Karpas-422 (cell line): ENCODE results near the gene CDK14. TPM values are rescaled to one million over a fixed set of nuclear protein-coding genes. Genes with fewer than 3 reads are reported as not detected.
A peak's percentile ranks its signal among the peaks of the same experiment; 100 is the strongest.

Source experiments
- DNase-seq: peaks from one replicate; pipeline ENCODE4 v3.0.0-alpha.2; 2015
- H2AFZ ChIP-seq: fragments of 200-600 bp; sonication (generic); 2 replicates; pipeline ENCODE4 v1.6.1; 2014; ENCODE audit warnings: antibody characterized with exemption, low read length, mixed read lengths
- H3K27ac ChIP-seq: fragments of 200-600 bp; sonication (generic); 2 replicates; pipeline ENCODE4 v1.5.1; 2014; ENCODE audit warnings: mild to moderate bottlenecking, low read length, moderate library complexity
- H3K27me3 ChIP-seq: fragments of 200-600 bp; sonication (generic); 2 replicates; pipeline ENCODE4 v1.6.1; 2014; ENCODE audit warnings: low read length, mixed read lengths
- H3K36me3 ChIP-seq: fragments of 200-600 bp; sonication (generic); 2 replicates; pipeline ENCODE4 v1.6.1; 2014; ENCODE audit warnings: low read length, mixed read lengths; ENCODE audit not compliant: insufficient read depth
- H3K4me1 ChIP-seq: fragments of 200-600 bp; sonication (generic); 2 replicates; pipeline ENCODE4 v1.6.1; 2014; ENCODE audit warnings: mild to moderate bottlenecking, low read length, mixed read lengths
- H3K4me2 ChIP-seq: fragments of 200-600 bp; sonication (generic); 2 replicates; pipeline ENCODE4 v1.6.1; 2014; ENCODE audit warnings: low read length, low read depth, mild to moderate bottlenecking; ENCODE audit not compliant: poor library complexity, severe bottlenecking
- H3K4me3 ChIP-seq: fragments of 200-600 bp; sonication (generic); 2 replicates; pipeline ENCODE4 v1.5.1; 2014; ENCODE audit warnings: mild to moderate bottlenecking, antibody characterized with exemption, low read length, mixed read lengths
- H3K79me2 ChIP-seq: fragments of 200-600 bp; sonication (generic); 2 replicates; pipeline ENCODE4 v1.6.1; 2014; ENCODE audit warnings: mild to moderate bottlenecking, low read length, mixed read lengths
- H3K9ac ChIP-seq: fragments of 200-600 bp; sonication (generic); 2 replicates; pipeline ENCODE4 v1.6.0; 2014; ENCODE audit warnings: low read length
- H3K9me2 ChIP-seq: fragments of 200-600 bp; sonication (generic), shearing (Covaris generic); replicated peaks from 2 replicates; pipeline ENCODE4 v1.6.0; 2014; ENCODE audit warnings: mild to moderate bottlenecking, low read length, moderate library complexity; ENCODE audit not compliant: insufficient read depth
- H3K9me3 ChIP-seq: fragments of 300-700, 200-600 bp; sonication (generic); 2 replicates; pipeline ENCODE4 v1.6.1; 2014; ENCODE audit warnings: low read length, mixed read lengths
- H4K20me1 ChIP-seq: fragments of 200-600 bp; sonication (generic); 2 replicates; pipeline ENCODE4 v1.6.1; 2014; ENCODE audit warnings: mild to moderate bottlenecking, antibody characterized with exemption, low read length, low read depth; ENCODE audit not compliant: insufficient read depth
- total RNA-seq: library from RNA; depleted of rRNA; stranded (reverse); fragments of >200 nt; shearing (Covaris generic); gene quantifications from 2 replicates; pipeline ENCODE4 v1.2.3, GENCODE V29; 2014; ENCODE audit warnings: low replicate concordance

CDK14 gene
- total RNA-seq, 1 experiment from 2014 or later = 121 TPM

DNA sequence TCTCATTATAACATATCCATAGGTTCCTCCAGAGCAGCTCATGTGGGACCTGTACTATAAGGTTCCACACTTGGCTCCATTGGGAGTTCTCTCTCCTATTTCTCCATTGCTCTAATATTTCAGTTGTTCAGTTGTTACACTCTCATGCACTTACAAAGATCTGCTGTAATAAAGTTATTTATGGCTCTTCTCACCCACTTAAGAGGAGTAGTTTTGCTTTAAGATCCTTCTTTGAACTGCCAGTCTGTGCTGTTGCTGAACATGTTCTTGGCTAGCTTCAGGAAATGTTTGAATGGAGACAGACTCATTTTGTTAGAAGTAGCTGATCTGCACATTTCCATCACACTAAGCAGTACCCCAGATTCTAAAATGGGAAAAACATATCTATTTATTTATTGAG, 250.1 kb downstream of the CDK14 start:
- peak overlapping the region; percentile 36 for H3K27ac ChIP-seq
- H3K9me3 ChIP-seq = no peaks in the 10 kb centered on the region
- no peaks in the 10 kb centered on the region for H3K9me2 ChIP-seq
- H3K79me2 ChIP-seq = peaks cover 92% of the 10 kb centered on the region
- no peak overlapping the region for H2AFZ ChIP-seq
- DNase-seq = no peak
- no peaks in the 10 kb centered on the region for H3K36me3 ChIP-seq
- H3K27me3 ChIP-seq = no peaks in the 10 kb centered on the region
- no peak overlapping the region for H3K9ac ChIP-seq
- peaks cover 76% of the 10 kb centered on the region for H3K4me1 ChIP-seq
- H4K20me1 ChIP-seq = no peaks in the 10 kb centered on the region
- no peak overlapping the region for H3K4me3 ChIP-seq
- no peak overlapping the region for H3K4me2 ChIP-seq

DNA sequence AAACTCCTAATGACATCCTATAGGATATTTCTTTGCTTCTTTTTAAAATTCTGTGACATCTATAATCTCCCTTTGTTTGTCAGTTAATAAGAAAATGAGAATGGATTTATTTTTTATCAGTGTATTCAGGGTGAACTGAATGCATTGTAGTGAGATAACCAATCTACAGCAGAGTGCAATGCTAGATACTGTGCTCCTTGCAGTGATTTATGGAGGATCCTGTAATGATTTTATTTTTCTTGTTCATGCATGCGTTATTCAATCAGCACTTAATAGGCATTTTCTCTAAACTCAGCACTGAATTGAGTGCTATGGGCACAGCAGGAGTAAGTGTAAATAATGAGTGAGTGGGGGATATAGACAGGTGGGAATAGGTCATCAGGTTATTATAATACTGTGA, 253.9 kb downstream of the CDK14 start:
- peaks cover 93% of the 10 kb centered on the region for H3K79me2 ChIP-seq
- H3K36me3 ChIP-seq = peaks cover 5% of the 10 kb centered on the region; the same call in 1 of the 2 replicates
- DNase-seq = no peak
- H2AFZ ChIP-seq = no peak overlapping the region
- no peaks in the 10 kb centered on the region for H3K9me3 ChIP-seq
- H3K4me3 ChIP-seq = no peak overlapping the region
- no peak overlapping the region for H3K9ac ChIP-seq
- H3K4me2 ChIP-seq = no peak overlapping the region
- H4K20me1 ChIP-seq = no peaks in the 10 kb centered on the region
- no peaks in the 10 kb centered on the region for H3K9me2 ChIP-seq
- no peaks in the 10 kb centered on the region for H3K27me3 ChIP-seq
- H3K4me1 ChIP-seq = peaks cover 41% of the 10 kb centered on the region
- peak overlapping the region; percentile 57 for H3K27ac ChIP-seq

- H4K20me1 ChIP-seq = no peaks in the 10 kb centered on the region
- peak; percentile 54 for DNase-seq
- peak overlapping the region; percentile 57 for H3K27ac ChIP-seq
- H3K27me3 ChIP-seq = no peaks in the 10 kb centered on the region
- no peak overlapping the region for H3K4me2 ChIP-seq
- H3K36me3 ChIP-seq = peaks cover 5% of the 10 kb centered on the region; the same call in 1 of the 2 replicates
- H3K9me2 ChIP-seq = no peaks in the 10 kb centered on the region
- H3K9ac ChIP-seq = no peak overlapping the region
- peaks cover 94% of the 10 kb centered on the region for H3K79me2 ChIP-seq
- no peak overlapping the region for H3K4me3 ChIP-seq
- H2AFZ ChIP-seq = no peak overlapping the region
- peaks cover 42% of the 10 kb centered on the region for H3K4me1 ChIP-seq
- H3K9me3 ChIP-seq = no peaks in the 10 kb centered on the region
Observed at GRCh38 chr7:90850471-90850870, 254.3 kb downstream of the CDK14 start.

GRCh38 chr7:90853205-90853604, 257.1 kb downstream of the CDK14 start:
- H3K4me3 ChIP-seq = no peak overlapping the region
- no peak overlapping the region for H3K4me2 ChIP-seq
- peak overlapping the region; percentile 6; the same call in 1 of the 2 replicates for H3K27ac ChIP-seq
- H3K36me3 ChIP-seq = peaks cover 5% of the 10 kb centered on the region; the same call in 1 of the 2 replicates
- no peak overlapping the region for H2AFZ ChIP-seq
- no peaks in the 10 kb centered on the region for H3K27me3 ChIP-seq
- H3K9me3 ChIP-seq = no peaks in the 10 kb centered on the region
- H3K9ac ChIP-seq = no peak overlapping the region
- H3K9me2 ChIP-seq = no peaks in the 10 kb centered on the region
- DNase-seq = no peak
- H3K4me1 ChIP-seq = peaks cover 46% of the 10 kb centered on the region
- H4K20me1 ChIP-seq = no peaks in the 10 kb centered on the region
- H3K79me2 ChIP-seq = peaks cover 99% of the 10 kb centered on the region

DNA sequence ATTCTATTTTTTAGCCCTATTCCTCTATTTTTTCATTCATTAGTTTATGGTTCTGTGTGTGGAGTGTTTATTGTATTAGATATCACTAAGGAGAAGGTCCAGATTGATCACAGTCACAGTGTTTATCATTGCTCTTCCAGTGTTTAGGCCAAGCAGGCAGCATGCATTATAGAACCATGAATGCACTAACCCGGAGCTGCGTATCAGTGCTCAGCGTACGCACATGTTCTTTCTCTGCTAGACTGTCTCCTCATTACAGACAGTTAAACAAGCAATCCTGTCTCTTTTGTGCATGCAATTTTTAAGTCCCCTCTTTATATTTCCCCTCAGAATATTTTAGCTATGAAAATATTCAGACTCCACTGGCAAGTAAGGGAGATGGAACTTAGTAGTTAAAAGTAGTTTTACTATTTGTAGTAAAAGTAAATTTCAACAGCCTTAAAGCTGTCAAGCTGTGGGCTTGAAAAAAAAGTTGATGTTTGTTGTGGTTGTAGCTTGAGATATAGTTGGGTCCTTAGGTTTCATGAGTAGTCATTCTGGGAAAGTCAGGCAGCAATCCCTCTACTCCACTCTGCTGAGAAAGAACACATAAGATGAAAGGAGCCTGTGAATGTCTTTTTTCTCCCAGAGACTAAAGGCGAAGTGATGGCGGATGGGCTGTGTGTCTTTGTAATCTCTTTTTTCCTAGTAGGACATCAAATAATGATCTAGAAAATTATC, 260.4 kb downstream of the CDK14 start:
- Histone ChIP-seq H3K9ac (no peak overlapping the region), H3K9me2 (no peaks in the 10 kb centered on the region), H3K27ac (no peak overlapping the region), H3K79me2 (peaks cover 91% of the 10 kb centered on the region), H3K9me3 (no peaks in the 10 kb centered on the region), H3K27me3 (no peaks in the 10 kb centered on the region), H2AFZ (no peak overlapping the region), H3K36me3 (peaks cover 5% of the 10 kb centered on the region; the same call in 1 of the 2 replicates), H3K4me3 (no peak overlapping the region), H3K4me1 (peaks cover 23% of the 10 kb centered on the region), H3K4me2 (no peak overlapping the region), H4K20me1 (no peaks in the 10 kb centered on the region)
- no peak for DNase-seq

GRCh38 chr7:90857603-90858002, 261.5 kb downstream of the CDK14 start:
- Histone ChIP-seq H3K27me3 (no peaks in the 10 kb centered on the region), H4K20me1 (no peaks in the 10 kb centered on the region), H3K79me2 (peaks cover 92% of the 10 kb centered on the region), H3K9ac (no peak overlapping the region), H3K9me3 (no peaks in the 10 kb centered on the region), H3K4me1 (peaks cover 23% of the 10 kb centered on the region), H3K9me2 (no peaks in the 10 kb centered on the region), H3K4me2 (no peak overlapping the region), H2AFZ (no peak overlapping the region), H3K36me3 (peaks cover 5% of the 10 kb centered on the region; the same call in 1 of the 2 replicates), H3K4me3 (no peak overlapping the region), H3K27ac (no peak overlapping the region)
- no peak for DNase-seq

- Histone ChIP-seq H3K79me2 (peaks cover 85% of the 10 kb centered on the region), H3K27ac (no peak overlapping the region), H3K36me3 (peaks cover 8% of the 10 kb centered on the region), H4K20me1 (no peaks in the 10 kb centered on the region), H3K9me3 (no peaks in the 10 kb centered on the region), H3K4me2 (no peak overlapping the region), H3K9me2 (no peaks in the 10 kb centered on the region), H2AFZ (no peak overlapping the region), H3K4me1 (peaks cover 23% of the 10 kb centered on the region), H3K27me3 (no peaks in the 10 kb centered on the region), H3K9ac (no peak overlapping the region), H3K4me3 (no peak overlapping the region)
- DNase-seq = no peak
Observed at GRCh38 chr7:90858546-90858945, 262.4 kb downstream of the CDK14 start.

- H3K9me3 ChIP-seq = no peaks in the 10 kb centered on the region
- DNase-seq = no peak
Observed at GRCh38 chr7:90859521-90859920, 263.4 kb downstream of the CDK14 start.

More at GRCh38 chr7:90859521-90859920, 263.4 kb downstream of the CDK14 start:
- Histone ChIP-seq H3K4me2 (no peak overlapping the region), H4K20me1 (no peaks in the 10 kb centered on the region), H2AFZ (no peak overlapping the region), H3K27me3 (no peaks in the 10 kb centered on the region), H3K4me3 (no peak overlapping the region), H3K9ac (no peak overlapping the region), H3K4me1 (peaks cover 23% of the 10 kb centered on the region), H3K9me2 (no peaks in the 10 kb centered on the region), H3K79me2 (peaks cover 84% of the 10 kb centered on the region), H3K36me3 (peaks cover 10% of the 10 kb centered on the region), H3K27ac (no peak overlapping the region)
